HepG2 (cell line): Measurements from ENCODE around the gene GCN1. TPM values are rescaled to one million over a fixed set of nuclear protein-coding genes. Genes with fewer than 3 reads are reported as not detected.

Experiments used
- ATAC-seq: fragments of 200-7000 bp; cut with Tn5 transposase; 3 replicates; pipeline ENCODE4 v1.9.1; 2020; ENCODE audit warnings: mild to moderate bottlenecking, moderate library complexity
- BruUV-seq: library from RNA; stranded (reverse); fragments of 400-500 nt; replicated peaks from 2 replicates; lab custom pipeline; 2021; lab: Mats Ljungman, UMichigan
- CTCF ChIA-PET: fragments of 300-600 bp; formaldehyde crosslinking; extraction: SDS; loops from one replicate; lab custom pipeline; 2021; ENCODE audit warnings: low total read pairs, inconsistent platforms, low intra/inter-chr PET ratio; lab: Yijun Ruan, JAX
- POLR2A ChIA-PET: fragments of 350-600 bp; sonication (Branson Sonifier 250); formaldehyde crosslinking; loops from one replicate; lab custom pipeline; 2020; ENCODE audit warnings: antibody characterized with exemption, inconsistent platforms; lab: Yijun Ruan, JAX
- DNase-seq: peaks from one replicate; pipeline ENCODE4 v3.0.0-alpha.2; 2015; ENCODE audit warnings: low spot score
- FAIRE-seq: peaks from 3 replicates; lab custom pipeline; 2011; peaks lifted over from hg19 to GRCh38; lab: Jason Lieb, UNC
- H2AFZ ChIP-seq: one replicate; pipeline ENCODE4 v1.6.1; 2011; ENCODE audit warnings: low read length, inconsistent platforms
- H3K27ac ChIP-seq: fragments of 300-600 bp; 3 replicates; pipeline ENCODE4 v1.8.0; 2011; ENCODE audit warnings: mixed run types, mild to moderate bottlenecking, mixed read lengths, low read length, inconsistent platforms; ENCODE audit not compliant: insufficient read depth; ENCODE audit errors: extremely low read length
- H3K27me3 ChIP-seq, 2 experiments: fragments of 200-600 bp in 1 of 2; 2 replicates in 1 of 2; 3 replicates in 1 of 2; pipeline versions ENCODE4 v1.6.0 to v1.8.0; 2011; ENCODE audit warnings: low read length in 2 of 2, mild to moderate bottlenecking in 2 of 2, moderate library complexity in 2 of 2, inconsistent platforms in 1 of 2; ENCODE audit not compliant: insufficient read depth in 2 of 2, control insufficient read depth in 1 of 2
- H3K36me3 ChIP-seq, 2 experiments: fragments of 200-600 bp in 1 of 2; replicated peaks in 1 of 2; 2 replicates in 1 of 2; 3 replicates in 1 of 2; pipeline versions ENCODE4 v1.5.1 to v1.8.0; 2011; ENCODE audit warnings: low read length in 2 of 2, inconsistent platforms in 1 of 2; ENCODE audit not compliant: insufficient read depth in 2 of 2, control insufficient read depth in 1 of 2
- H3K4me1 ChIP-seq: 2 replicates; pipeline ENCODE4 v1.5.1; 2012; ENCODE audit warnings: low read length, inconsistent platforms; ENCODE audit not compliant: insufficient read depth
- H3K4me2 ChIP-seq: 2 replicates; pipeline ENCODE4 v1.6.0; 2011; ENCODE audit warnings: low read depth, low read length, inconsistent platforms
- H3K4me3 ChIP-seq, 3 experiments: fragments of 200-600 bp in 1 of 3; sonication (generic), shearing (Covaris generic) in 1 of 3; replicated peaks in 1 of 3; 2 replicates each; pipeline ENCODE4 v1.5.1; 2011 to 2016; ENCODE audit warnings: low read length in 3 of 3, inconsistent platforms in 2 of 3, low read depth in 2 of 3, mild to moderate bottlenecking in 2 of 3, control low read depth in 1 of 3, mixed read lengths in 1 of 3; ENCODE audit not compliant: insufficient read depth in 1 of 3
- H3K79me2 ChIP-seq: one replicate; pipeline ENCODE4 v1.6.1; 2011; ENCODE audit warnings: low read length, inconsistent platforms; ENCODE audit not compliant: insufficient read depth
- H3K9ac ChIP-seq: 2 replicates; pipeline ENCODE4 v1.6.0; 2011; ENCODE audit warnings: mild to moderate bottlenecking, low read depth, low read length, inconsistent platforms; ENCODE audit not compliant: insufficient read depth
- H3K9me3 ChIP-seq: 2 replicates; pipeline ENCODE4 v1.5.1; 2012; ENCODE audit warnings: mild to moderate bottlenecking, low read length
- H4K20me1 ChIP-seq: 2 replicates; pipeline ENCODE4 v1.6.0; 2011; ENCODE audit warnings: inconsistent platforms, mild to moderate bottlenecking, low read length, moderate library complexity; ENCODE audit not compliant: insufficient read depth
- FOXA1 ChIP-seq, 2 experiments: fragments of 450-650 bp in 1 of 2; sonication (generic) in 1 of 2; formaldehyde crosslinking in 1 of 2; IDR thresholded peaks; 2 replicates each; pipeline versions ENCODE4 v1.4.0 to v1.6.1; 2016 to 2020; ENCODE audit warnings: missing genetic modification reagents in 1 of 2
- SP4 ChIP-seq: sonication (generic); formaldehyde crosslinking; IDR thresholded peaks from 2 replicates; pipeline ENCODE4 v1.8.1; 2023; ENCODE audit warnings: mild to moderate bottlenecking, missing genetic modification reagents
- ZKSCAN1 ChIP-seq: fragments of 150-350 bp; IDR thresholded peaks from 2 replicates; pipeline ENCODE4 v1.6.1; 2014; ENCODE audit warnings: low read length
- ZNF12 ChIP-seq: sonication (generic); formaldehyde crosslinking; IDR thresholded peaks from 2 replicates; pipeline ENCODE4 v1.5.0; 2020; ENCODE audit warnings: missing genetic modification reagents
- ZNF33B ChIP-seq: sonication (generic); formaldehyde crosslinking; IDR thresholded peaks from 2 replicates; pipeline ENCODE4 v1.5.1; 2020; ENCODE audit warnings: mild to moderate bottlenecking, missing genetic modification reagents
- ZNF510 ChIP-seq: sonication (generic); formaldehyde crosslinking; IDR thresholded peaks from 2 replicates; pipeline ENCODE4 v1.4.0; 2020; ENCODE audit warnings: low read depth, mild to moderate bottlenecking, missing genetic modification reagents
- WGBS: methylation state at CpG from one replicate; pipeline ENCODE4 v1.1.6; 2017; ENCODE audit warnings: low lambda C conversion rate; 5-methylcytosine and 5-hydroxymethylcytosine counted together
- in situ Hi-C: cut with HindIII; loops from 2 replicates; pipeline ENCODE4 v1.10.0; 2017; ENCODE audit warnings: low pct_unique_long_range_greater_than_20kb; ENCODE audit not compliant: extremely low pct_ligation_motif_present
- intact Hi-C: fragments of 100-400 bp; cut with micrococcal nuclease; formaldehyde crosslinking; loops from one replicate; pipeline ENCODE4 v1.10.0; 2022; ENCODE audit not compliant: unreplicated experiment
- polyA plus RNA-seq, 8 experiments: library from polyadenylated mRNA; depleted of rRNA in 3 of 8; stranded (reverse) in 7 of 8; unstranded in 1 of 8; fragments of >200 nt; fragmentation: Illumina TruSeq in 4 of 8; extraction: Trizol in 4 of 8; gene quantifications; 2 replicates each; pipeline versions ENCODE4 v1.2.1 to v1.2.3, GENCODE V29; 2011 to 2016; ENCODE audit warnings: low read depth in 4 of 8, missing spikeins in 1 of 8, mixed read lengths in 1 of 8; ENCODE audit not compliant: insufficient read depth in 1 of 8
- total RNA-seq, 5 experiments: library from RNA; depleted of rRNA; stranded (reverse); fragments of >200 nt; fragmentation: Illumina TruSeq; extraction: Trizol; gene quantifications; 2 replicates each; pipeline ENCODE4 v1.2.3, GENCODE V29; 2016; ENCODE audit warnings: low read depth in 1 of 5
- TF ChIP-seq, protein P1 (sequence below): sonication (generic); formaldehyde crosslinking; IDR thresholded peaks from 2 replicates; pipeline ENCODE4 v1.5.0; 2020; ENCODE audit warnings: missing genetic modification reagents, mild to moderate bottlenecking, borderline replicate concordance

GCN1 gene
- total and polyA plus RNA-seq, 2 of the 13 experiments (the other 11 are each of a cell fraction or from before 2014, with no cell fraction given) = 58.2 to 83.0 TPM

DNA sequence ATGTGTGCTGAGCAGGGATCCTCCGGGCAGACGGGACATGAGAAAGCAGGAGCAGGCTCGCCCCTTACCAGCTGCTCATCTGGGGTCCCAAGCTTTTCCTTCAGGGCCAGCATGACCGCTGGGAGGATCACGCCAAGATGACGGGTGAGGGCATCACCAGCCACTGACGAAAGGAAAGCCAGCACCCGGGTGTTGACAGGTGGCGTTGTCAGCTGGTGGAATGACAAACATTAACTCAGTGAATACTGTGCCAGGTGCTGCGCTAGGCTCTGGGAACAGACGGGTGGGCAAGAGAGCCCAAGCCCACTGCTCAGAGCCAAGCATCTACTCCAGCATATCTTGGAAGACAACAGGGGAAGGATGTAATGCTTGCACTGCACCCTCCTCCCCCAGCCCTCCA lies 56.7 kb downstream of the GCN1 start:
- H3K4me1 ChIP-seq = no peaks in the 10 kb centered on the region
- TF ChIP-seq ZNF33B (no peak), ZNF12 (CRISPR knock-in tag) (no peak), SP4 (CRISPR knock-in tag) (no peak), ZNF510 (no peak), FOXA1 (IDR thresholded peaks at IDR 0.05) (no peak), FOXA1 (CRISPR knock-in tag; IDR thresholded peaks at IDR 0.05) (no peak), ZKSCAN1 (no peak)
- TF ChIP-seq, protein P1, sequence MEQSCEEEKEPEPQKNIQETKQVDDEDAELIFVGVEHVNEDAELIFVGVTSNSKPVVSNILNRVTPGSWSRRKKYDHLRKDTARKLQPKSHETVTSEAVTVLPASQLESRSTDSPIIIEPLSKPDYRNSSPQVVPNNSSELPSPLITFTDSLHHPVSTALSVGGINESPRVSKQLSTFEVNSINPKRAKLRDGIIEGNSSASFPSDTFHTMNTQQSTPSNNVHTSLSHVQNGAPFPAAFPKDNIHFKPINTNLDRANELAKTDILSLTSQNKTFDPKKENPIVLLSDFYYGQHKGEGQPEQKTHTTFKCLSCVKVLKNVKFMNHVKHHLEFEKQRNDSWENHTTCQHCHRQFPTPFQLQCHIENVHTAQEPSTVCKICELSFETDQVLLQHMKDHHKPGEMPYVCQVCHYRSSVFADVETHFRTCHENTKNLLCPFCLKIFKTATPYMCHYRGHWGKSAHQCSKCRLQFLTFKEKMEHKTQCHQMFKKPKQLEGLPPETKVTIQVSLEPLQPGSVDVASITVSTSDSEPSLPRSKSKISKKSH (CRISPR knock-in tag) = no peak
- TF ChIP-seq, all 625 proteins: peak for 0
- H3K79me2 ChIP-seq = no peaks in the 10 kb centered on the region
- no peaks in the 10 kb centered on the region for H3K27me3 ChIP-seq
- CTCF ChIA-PET = no interaction called here
- BruUV-seq = no TSS peak
- FAIRE-seq = no peak
- DNase-seq = no peak
- H3K4me2 ChIP-seq = no peak overlapping the region
- H3K4me3 ChIP-seq = no peak overlapping the region
- POLR2A ChIA-PET = interaction anchor here (1.3 kb wide), 1 partner anchor 63 kb away, joined by 3 read pairs; the partner anchor contains the start of gene RPLP0
- 100% methylated on average over 3 of the region's 11 CpGs for WGBS
- in situ Hi-C loops (no loop called here), intact Hi-C loops (no loop called here)
- no peaks in the 10 kb centered on the region for H4K20me1 ChIP-seq
- H3K36me3 ChIP-seq = peaks cover 73 to 92% of the 10 kb centered on the region in 2 experiments
- no peak overlapping the region for H2AFZ ChIP-seq
- ATAC-seq = no peak
- H3K9me3 ChIP-seq = no peaks in the 10 kb centered on the region
- no peak overlapping the region for H3K9ac ChIP-seq
- H3K27ac ChIP-seq = no peak overlapping the region
